ENCODE results near the gene FRMD4A. TPM values are rescaled to one million over a fixed set of nuclear protein-coding genes. Genes with fewer than 3 reads are reported as not detected.
A peak's percentile ranks its signal among the peaks of the same experiment; 100 is the strongest.

FRMD4A gene
- polyA plus RNA-seq, 1 of the 3 experiments (the other 2 are of a cell fraction), result 37.7 TPM

GRCh38 chr10:14072541-14072940 is 258.2 kb downstream of the FRMD4A start:
- Histone ChIP-seq H3K9ac (no peak overlapping the region), H2AFZ (ENCODE audit: low read depth) (0 out of 2 replicates have a peak overlapping the region, but pooled peaks have one; percentile 40), H3K9me2 (no peaks in the 10 kb centered on the region), H3K4me2 (0 out of 2 replicates have a peak overlapping the region, but pooled peaks have one; percentile 4), H3K4me1 (ENCODE audit: control insufficient read depth in 1 of 2, insufficient read depth in 2 of 2, low read depth in 1 of 2, low read length in 1 of 2) (peaks cover 11 to 22% of the 10 kb centered on the region in 2 experiments), H3K4me3 (ENCODE audit: low read depth in 2 of 2, low read length in 1 of 2) (no peak overlapping the region), H3K79me2 (ENCODE audit: insufficient read depth) (no peaks in the 10 kb centered on the region), H3K36me3 (replicated peaks in 1 of 2; ENCODE audit: control insufficient read depth in 1 of 2, insufficient read depth in 2 of 2, low read length in 1 of 2) (no peaks in the 10 kb centered on the region), H3K27me3 (ENCODE audit: insufficient read depth) (no peaks in the 10 kb centered on the region), H3F3A (replicated peaks; ENCODE audit: insufficient read depth) (peaks cover 15% of the 10 kb centered on the region), H3K9me3 (no peaks in the 10 kb centered on the region), H4K20me1 (ENCODE audit: insufficient read depth) (no peaks in the 10 kb centered on the region), H3K27ac (ENCODE audit: low read depth in 2 of 2, low read length in 1 of 2) (peak overlapping the region in 1 of 2 experiments; percentile 52; a peak in 2 of 4 replicates)
- TF ChIP-seq TEAD4 (IDR thresholded peaks at IDR 0.05; ENCODE audit: borderline replicate concordance, insufficient read depth), result no peak
- TF ChIP-seq EZH2phosphoT487 (IDR thresholded peaks at IDR 0.05; ENCODE audit: borderline replicate concordance, low read depth), result no peak
- TF ChIP-seq RXRA (IDR thresholded peaks at IDR 0.05; ENCODE audit: borderline replicate concordance, low read depth), result no peak
- TF ChIP-seq RAD21 (IDR thresholded peaks at IDR 0.05; ENCODE audit: low read length), result no peak
- TF ChIP-seq, protein P1, sequence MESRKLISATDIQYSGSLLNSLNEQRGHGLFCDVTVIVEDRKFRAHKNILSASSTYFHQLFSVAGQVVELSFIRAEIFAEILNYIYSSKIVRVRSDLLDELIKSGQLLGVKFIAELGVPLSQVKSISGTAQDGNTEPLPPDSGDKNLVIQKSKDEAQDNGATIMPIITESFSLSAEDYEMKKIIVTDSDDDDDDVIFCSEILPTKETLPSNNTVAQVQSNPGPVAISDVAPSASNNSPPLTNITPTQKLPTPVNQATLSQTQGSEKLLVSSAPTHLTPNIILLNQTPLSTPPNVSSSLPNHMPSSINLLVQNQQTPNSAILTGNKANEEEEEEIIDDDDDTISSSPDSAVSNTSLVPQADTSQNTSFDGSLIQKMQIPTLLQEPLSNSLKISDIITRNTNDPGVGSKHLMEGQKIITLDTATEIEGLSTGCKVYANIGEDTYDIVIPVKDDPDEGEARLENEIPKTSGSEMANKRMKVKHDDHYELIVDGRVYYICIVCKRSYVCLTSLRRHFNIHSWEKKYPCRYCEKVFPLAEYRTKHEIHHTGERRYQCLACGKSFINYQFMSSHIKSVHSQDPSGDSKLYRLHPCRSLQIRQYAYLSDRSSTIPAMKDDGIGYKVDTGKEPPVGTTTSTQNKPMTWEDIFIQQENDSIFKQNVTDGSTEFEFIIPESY (IDR thresholded peaks at IDR 0.05; ENCODE audit: borderline replicate concordance, low read depth), result no peak
- no peak for TF ChIP-seq MAX (IDR thresholded peaks at IDR 0.05; ENCODE audit: low read depth)
- TF ChIP-seq TCF12 (IDR thresholded peaks at IDR 0.05), result no peak
- TF ChIP-seq, protein P2, sequence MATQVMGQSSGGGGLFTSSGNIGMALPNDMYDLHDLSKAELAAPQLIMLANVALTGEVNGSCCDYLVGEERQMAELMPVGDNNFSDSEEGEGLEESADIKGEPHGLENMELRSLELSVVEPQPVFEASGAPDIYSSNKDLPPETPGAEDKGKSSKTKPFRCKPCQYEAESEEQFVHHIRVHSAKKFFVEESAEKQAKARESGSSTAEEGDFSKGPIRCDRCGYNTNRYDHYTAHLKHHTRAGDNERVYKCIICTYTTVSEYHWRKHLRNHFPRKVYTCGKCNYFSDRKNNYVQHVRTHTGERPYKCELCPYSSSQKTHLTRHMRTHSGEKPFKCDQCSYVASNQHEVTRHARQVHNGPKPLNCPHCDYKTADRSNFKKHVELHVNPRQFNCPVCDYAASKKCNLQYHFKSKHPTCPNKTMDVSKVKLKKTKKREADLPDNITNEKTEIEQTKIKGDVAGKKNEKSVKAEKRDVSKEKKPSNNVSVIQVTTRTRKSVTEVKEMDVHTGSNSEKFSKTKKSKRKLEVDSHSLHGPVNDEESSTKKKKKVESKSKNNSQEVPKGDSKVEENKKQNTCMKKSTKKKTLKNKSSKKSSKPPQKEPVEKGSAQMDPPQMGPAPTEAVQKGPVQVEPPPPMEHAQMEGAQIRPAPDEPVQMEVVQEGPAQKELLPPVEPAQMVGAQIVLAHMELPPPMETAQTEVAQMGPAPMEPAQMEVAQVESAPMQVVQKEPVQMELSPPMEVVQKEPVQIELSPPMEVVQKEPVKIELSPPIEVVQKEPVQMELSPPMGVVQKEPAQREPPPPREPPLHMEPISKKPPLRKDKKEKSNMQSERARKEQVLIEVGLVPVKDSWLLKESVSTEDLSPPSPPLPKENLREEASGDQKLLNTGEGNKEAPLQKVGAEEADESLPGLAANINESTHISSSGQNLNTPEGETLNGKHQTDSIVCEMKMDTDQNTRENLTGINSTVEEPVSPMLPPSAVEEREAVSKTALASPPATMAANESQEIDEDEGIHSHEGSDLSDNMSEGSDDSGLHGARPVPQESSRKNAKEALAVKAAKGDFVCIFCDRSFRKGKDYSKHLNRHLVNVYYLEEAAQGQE (IDR thresholded peaks at IDR 0.05; ENCODE audit: low read depth, low read length), result no peak
- no peak for TF ChIP-seq NRF1 (IDR thresholded peaks at IDR 0.05; ENCODE audit: low read depth, low read length)
- TF ChIP-seq CHD2 (IDR thresholded peaks at IDR 0.05; ENCODE audit: low read length, partially characterized antibody), result no peak
- TF ChIP-seq FOSL2 (IDR thresholded peaks at IDR 0.05; ENCODE audit: borderline replicate concordance, low read depth), result no peak
- TF ChIP-seq RFX5 (IDR thresholded peaks at IDR 0.05; ENCODE audit: low read length), result no peak
- DNase-seq, result no peak
- ChIA-PET CTCF (interaction anchor here (0.7 to 1.2 kb wide), 3 partner anchors 14 to 24 kb away, joined by 3 read pairs; no protein-coding TSS in a partner anchor), POLR2A (no interaction called here)
- 71% methylated on average over 3 of the region's 3 CpGs for WGBS (ENCODE audit: low lambda C conversion rate)
